ENCODE data around the gene NRG2. TPM values are rescaled to one million over a fixed set of nuclear protein-coding genes. Genes with fewer than 3 reads are reported as not detected.

The NRG2 gene
- polyA plus RNA-seq, 2 of the 4 experiments (the other 2 are of a cell fraction) = 1.0 to 1.1 TPM

- ChIA-PET POLR2A (no interaction called here), CTCF (interaction anchor here (1.5 to 3.0 kb wide), 2 partner anchors 12 to 44 kb away, joined by 4 to 12 read pairs; no protein-coding TSS in a partner anchor)
- Histone ChIP-seq H3K4me2 (no peak overlapping the region), H3K9me3 (no peaks in the 10 kb centered on the region), H3K4me1 (no peaks in the 10 kb centered on the region), H3K4me3 (no peak overlapping the region), H3K27ac (no peak overlapping the region)
- TF ChIP-seq, protein P1, sequence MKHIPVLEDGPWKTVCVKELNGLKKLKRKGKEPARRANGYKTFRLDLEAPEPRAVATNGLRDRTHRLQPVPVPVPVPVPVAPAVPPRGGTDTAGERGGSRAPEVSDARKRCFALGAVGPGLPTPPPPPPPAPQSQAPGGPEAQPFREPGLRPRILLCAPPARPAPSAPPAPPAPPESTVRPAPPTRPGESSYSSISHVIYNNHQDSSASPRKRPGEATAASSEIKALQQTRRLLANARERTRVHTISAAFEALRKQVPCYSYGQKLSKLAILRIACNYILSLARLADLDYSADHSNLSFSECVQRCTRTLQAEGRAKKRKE (CRISPR knock-in tag; IDR thresholded peaks at IDR 0.05; ENCODE audit: low read depth) = no peak
- TF ChIP-seq HOXA7 (CRISPR knock-in tag; IDR thresholded peaks at IDR 0.05) (no peak), MAZ (IDR thresholded peaks at IDR 0.05; ENCODE audit: borderline replicate concordance, low read depth, low read length) (no peak), JUN (IDR thresholded peaks at IDR 0.05) (no peak), CHD2 (IDR thresholded peaks at IDR 0.05; ENCODE audit: low read length, partially characterized antibody) (no peak), RCOR1 (IDR thresholded peaks at IDR 0.05; ENCODE audit: low read depth, low read length) (no peak), ELK1 (IDR thresholded peaks at IDR 0.05; ENCODE audit: low read depth, low read length) (no peak), REST (IDR thresholded peaks at IDR 0.05) (no peak), SREBF2 (IDR thresholded peaks at IDR 0.05) (no peak), POLR2A (IDR thresholded peaks at IDR 0.05; ENCODE audit: low read length) (no peak), CBX2 (IDR thresholded peaks at IDR 0.05; ENCODE audit: borderline replicate concordance, low read depth) (no peak), TP53 (CRISPR knock-in tag; IDR thresholded peaks at IDR 0.05) (no peak), HDAC2 (IDR thresholded peaks at IDR 0.05) (no peak), SMC3 (IDR thresholded peaks at IDR 0.05) (no peak)
- TF ChIP-seq, protein P2, sequence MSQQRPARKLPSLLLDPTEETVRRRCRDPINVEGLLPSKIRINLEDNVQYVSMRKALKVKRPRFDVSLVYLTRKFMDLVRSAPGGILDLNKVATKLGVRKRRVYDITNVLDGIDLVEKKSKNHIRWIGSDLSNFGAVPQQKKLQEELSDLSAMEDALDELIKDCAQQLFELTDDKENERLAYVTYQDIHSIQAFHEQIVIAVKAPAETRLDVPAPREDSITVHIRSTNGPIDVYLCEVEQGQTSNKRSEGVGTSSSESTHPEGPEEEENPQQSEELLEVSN (IDR thresholded peaks at IDR 0.05; ENCODE audit: borderline replicate concordance, low read depth) = no peak
- DNase-seq (ENCODE audit: low read depth in 1 of 2, low spot score in 1 of 2) (no peak), FAIRE-seq (no peak), ATAC-seq (no peak)
- WGBS (ENCODE audit: missing lambda C conversion rate) = 2% methylated on average over 3 of the region's 3 CpGs
These were observed 211.5 kb downstream of the NRG2 start for GRCh38 chr5:139831624-139832023.

DNA sequence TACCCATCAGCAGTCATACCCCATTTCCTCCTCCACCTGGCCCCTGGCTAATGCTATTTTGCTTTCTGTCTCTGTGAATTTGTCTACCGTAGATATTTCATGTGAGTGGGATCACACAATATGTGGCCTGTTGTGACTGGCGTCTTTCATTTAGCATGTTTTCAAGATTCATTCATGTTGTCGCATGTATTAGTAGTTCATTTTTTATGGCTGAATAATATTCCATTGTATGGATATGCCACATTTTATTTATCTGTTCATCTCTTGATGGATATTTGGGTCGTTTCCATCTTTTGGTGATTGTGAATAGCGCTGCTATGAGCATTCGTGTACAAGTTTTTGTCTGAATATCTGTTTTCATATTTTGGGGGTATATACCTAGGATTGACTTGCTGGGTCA is 213.6 kb downstream of the NRG2 start:
- ATAC-seq = no peak
- 32% methylated on average over 6 of the region's 6 CpGs for WGBS (ENCODE audit: missing lambda C conversion rate)
- H3K4me3 ChIP-seq = no peak overlapping the region
- H3K27ac ChIP-seq = no peak overlapping the region
- H3K4me2 ChIP-seq = no peak overlapping the region
- H3K9me3 ChIP-seq = no peaks in the 10 kb centered on the region
- ChIA-PET POLR2A (no interaction called here), CTCF (no interaction called here)
- no peak for DNase-seq (ENCODE audit: low read depth in 1 of 2, low spot score in 1 of 2)
- no peaks in the 10 kb centered on the region for H3K4me1 ChIP-seq
- no peak for TF ChIP-seq JUNB (IDR thresholded peaks at IDR 0.05)
- TF ChIP-seq RFX5 (IDR thresholded peaks at IDR 0.05) = no peak
- no peak for TF ChIP-seq USF2 (IDR thresholded peaks at IDR 0.05)
- no peak for TF ChIP-seq HOXA7 (CRISPR knock-in tag; IDR thresholded peaks at IDR 0.05)
- TF ChIP-seq ZSCAN20 (CRISPR knock-in tag; IDR thresholded peaks at IDR 0.05) = no peak
- FAIRE-seq = no peak

Measured in A549 (cell line).